Trophoblast cell (in vitro differentiated cells and primary cell): Measurements from ENCODE around the gene APOB. TPM values are rescaled to one million over a fixed set of nuclear protein-coding genes. Genes with fewer than 3 reads are reported as not detected.
A peak's percentile ranks its signal among the peaks of the same experiment; 100 is the strongest.

Experiments
- DNase-seq, 2 donors: peaks; one replicate each; pipeline ENCODE4 v3.0.0-alpha.2; 2016
- H2AFZ ChIP-seq: 2 replicates; pipeline ENCODE4 v1.6.1; 2013; ENCODE audit warnings: low read length, moderate library complexity, mild to moderate bottlenecking; ENCODE audit not compliant: insufficient read depth, poor library complexity
- H2AK5ac ChIP-seq: 2 replicates; pipeline ENCODE4 v1.6.1; 2013; ENCODE audit warnings: mild to moderate bottlenecking, low read length
- H2BK120ac ChIP-seq: 2 replicates; pipeline ENCODE4 v1.6.1; 2013; ENCODE audit warnings: low read length, mild to moderate bottlenecking, moderate library complexity; ENCODE audit not compliant: insufficient read depth, poor library complexity
- H2BK12ac ChIP-seq: 2 replicates; pipeline ENCODE4 v1.6.1; 2013; ENCODE audit warnings: mild to moderate bottlenecking, low read length, moderate library complexity
- H2BK5ac ChIP-seq: 2 replicates; pipeline ENCODE4 v1.6.1; 2013; ENCODE audit warnings: low read length, low read depth, moderate library complexity, mild to moderate bottlenecking; ENCODE audit not compliant: poor library complexity
- H3K14ac ChIP-seq: 2 replicates; pipeline ENCODE4 v1.6.1; 2013; ENCODE audit warnings: mild to moderate bottlenecking, low read length
- H3K18ac ChIP-seq: 2 replicates; pipeline ENCODE4 v1.6.1; 2013; ENCODE audit warnings: mild to moderate bottlenecking, low read length
- H3K23ac ChIP-seq: 2 replicates; pipeline ENCODE4 v1.6.1; 2013; ENCODE audit warnings: low read length
- H3K27ac ChIP-seq: 2 replicates; pipeline ENCODE4 v1.5.1; 2013; ENCODE audit warnings: low read depth, mild to moderate bottlenecking, inconsistent platforms, low read length, moderate library complexity
- H3K27me3 ChIP-seq: 2 replicates; pipeline ENCODE4 v1.6.1; 2013; ENCODE audit warnings: inconsistent platforms, mild to moderate bottlenecking, low read length, moderate library complexity; ENCODE audit not compliant: insufficient read depth
- H3K36me3 ChIP-seq, 2 experiments: 1 replicate in 1 of 2; 2 replicates in 1 of 2; pipeline ENCODE4 v1.6.1; 2013; ENCODE audit warnings: low read length in 2 of 2, mild to moderate bottlenecking in 2 of 2, moderate library complexity in 1 of 2; ENCODE audit not compliant: insufficient read depth in 2 of 2, control insufficient read depth in 1 of 2
- H3K4ac ChIP-seq: 2 replicates; pipeline ENCODE4 v1.6.1; 2013; ENCODE audit warnings: low read depth, mild to moderate bottlenecking, low read length, moderate library complexity
- H3K4me1 ChIP-seq, 2 experiments: 1 replicate in 1 of 2; 2 replicates in 1 of 2; pipeline ENCODE4 v1.6.1; 2013; ENCODE audit warnings: low read length in 2 of 2, mild to moderate bottlenecking in 2 of 2, moderate library complexity in 1 of 2; ENCODE audit not compliant: insufficient read depth in 2 of 2, control insufficient read depth in 1 of 2
- H3K4me2 ChIP-seq: 2 replicates; pipeline ENCODE4 v1.6.1; 2013; ENCODE audit warnings: inconsistent platforms, mild to moderate bottlenecking, low read length, moderate library complexity
- H3K4me3 ChIP-seq: 2 replicates; pipeline ENCODE4 v1.5.1; 2013; ENCODE audit warnings: mild to moderate bottlenecking, low read depth, low read length, inconsistent platforms
- H3K79me1 ChIP-seq: one replicate; pipeline ENCODE4 v1.6.1; 2013; ENCODE audit warnings: low read length
- H3K79me2 ChIP-seq: 2 replicates; pipeline ENCODE4 v1.6.1; 2013; ENCODE audit warnings: low read length, mild to moderate bottlenecking; ENCODE audit not compliant: control insufficient read depth, insufficient read depth, poor library complexity
- H3K9ac ChIP-seq: 2 replicates; pipeline ENCODE4 v1.6.1; 2013; ENCODE audit warnings: mild to moderate bottlenecking, low read length
- H3K9me3 ChIP-seq: 2 replicates; pipeline ENCODE4 v1.6.1; 2013; ENCODE audit warnings: low read depth, mild to moderate bottlenecking, control low read depth, inconsistent platforms, low read length; ENCODE audit not compliant: insufficient read depth
- H4K12ac ChIP-seq: 2 replicates; pipeline ENCODE4 v1.6.1; 2013; ENCODE audit warnings: low read depth, mild to moderate bottlenecking, low read length, moderate library complexity
- H4K8ac ChIP-seq: 2 replicates; pipeline ENCODE4 v1.6.1; 2013; ENCODE audit warnings: low read depth, mild to moderate bottlenecking, low read length, moderate library complexity
- H4K91ac ChIP-seq: one replicate; pipeline ENCODE4 v1.6.1; 2013; ENCODE audit warnings: low read depth, mild to moderate bottlenecking, low read length, moderate library complexity
- WGBS: extraction: QIAGEN DNeasy Blood & Tissue Kit; methylation state at CpG from one replicate; pipeline ENCODE4 v1.1.7; 2013; ENCODE audit warnings: missing lambda C conversion rate; ENCODE audit not compliant: insufficient read length, insufficient coverage; ENCODE audit errors: extremely low coverage; 5-methylcytosine and 5-hydroxymethylcytosine counted together
- polyA plus RNA-seq: library from polyadenylated mRNA; stranded (reverse); fragments of 200-250 nt; gene quantifications from 2 replicates; pipeline ENCODE4 v1.2.3, GENCODE V29; 2013

Gene APOB
- polyA plus RNA-seq: 0.01 and 0.03 TPM in 2 replicates

DNA sequence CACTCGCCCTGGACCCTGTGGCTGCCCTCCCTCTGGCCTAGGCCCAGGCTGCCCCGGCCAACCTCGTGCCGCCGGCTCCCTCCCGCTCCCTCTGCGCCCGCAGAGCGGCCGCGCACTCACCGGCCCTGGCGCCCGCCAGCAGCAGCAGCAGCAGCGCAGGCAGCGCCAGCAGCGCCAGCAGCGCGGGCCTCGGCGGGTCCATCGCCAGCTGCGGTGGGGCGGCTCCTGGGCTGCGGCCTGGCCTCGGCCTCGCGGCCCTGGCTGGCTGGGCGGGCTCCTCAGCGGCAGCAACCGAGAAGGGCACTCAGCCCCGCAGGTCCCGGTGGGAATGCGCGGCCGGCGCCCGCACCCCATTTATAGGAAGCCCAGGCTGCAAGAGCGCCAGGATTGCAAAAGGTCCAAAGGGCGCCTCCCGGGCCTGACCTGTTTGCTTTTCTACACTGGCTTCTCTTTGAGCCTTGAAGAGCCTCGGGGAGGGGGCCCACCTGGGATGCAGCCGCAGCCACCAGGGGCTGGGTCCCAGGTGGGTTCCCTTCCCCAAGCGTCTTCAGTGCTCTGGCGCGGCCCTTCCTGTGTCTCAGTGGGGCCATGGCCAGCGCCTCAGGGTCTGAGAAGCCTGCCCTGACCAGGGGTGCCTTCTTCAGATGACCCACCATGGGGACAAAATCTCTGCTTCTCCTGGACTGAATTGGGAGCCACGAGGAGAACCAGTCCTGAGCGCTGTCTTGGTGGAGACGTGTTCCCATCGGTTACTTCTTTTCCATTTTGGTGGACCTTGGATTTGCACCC lies at the start of gene APOB:
Gene APOB, minus strand, starts transcription at position 330 of the 789 bp plus-strand sequence. Its CDS starts 128 bp downstream, at position 202.
- no CpG with 5 or more reads among the region's 51 CpGs for WGBS
- Histone ChIP-seq H3K23ac (no peak within 1 kb of the TSS), H4K91ac (no peak within 1 kb of the TSS), H3K4me1 (peaks cover 6 to 7% of the 10 kb centered on the region in 2 experiments), H4K12ac (no peak within 1 kb of the TSS), H4K8ac (peak within 1 kb of the TSS; percentile 43), H3K36me3 (no peaks in the 10 kb centered on the region), H2AK5ac (no peak within 1 kb of the TSS), H3K79me1 (no peaks in the 10 kb centered on the region), H3K9me3 (no peaks in the 10 kb centered on the region), H3K18ac (no peak within 1 kb of the TSS), H2BK5ac (no peak within 1 kb of the TSS), H3K4ac (no peak within 1 kb of the TSS), H3K14ac (no peak within 1 kb of the TSS), H2AFZ (peak within 1 kb of the TSS; percentile 30), H3K27ac (no peak within 1 kb of the TSS), H2BK12ac (no peak within 1 kb of the TSS), H3K9ac (no peak within 1 kb of the TSS), H3K4me2 (peak within 1 kb of the TSS; percentile 53), H2BK120ac (no peak within 1 kb of the TSS), H3K79me2 (no peaks in the 10 kb centered on the region), H3K4me3 (peak within 1 kb of the TSS; percentile 39), H3K27me3 (peaks cover 7% of the 10 kb centered on the region)
- peak; percentile 31 to 57 for DNase-seq

DNA sequence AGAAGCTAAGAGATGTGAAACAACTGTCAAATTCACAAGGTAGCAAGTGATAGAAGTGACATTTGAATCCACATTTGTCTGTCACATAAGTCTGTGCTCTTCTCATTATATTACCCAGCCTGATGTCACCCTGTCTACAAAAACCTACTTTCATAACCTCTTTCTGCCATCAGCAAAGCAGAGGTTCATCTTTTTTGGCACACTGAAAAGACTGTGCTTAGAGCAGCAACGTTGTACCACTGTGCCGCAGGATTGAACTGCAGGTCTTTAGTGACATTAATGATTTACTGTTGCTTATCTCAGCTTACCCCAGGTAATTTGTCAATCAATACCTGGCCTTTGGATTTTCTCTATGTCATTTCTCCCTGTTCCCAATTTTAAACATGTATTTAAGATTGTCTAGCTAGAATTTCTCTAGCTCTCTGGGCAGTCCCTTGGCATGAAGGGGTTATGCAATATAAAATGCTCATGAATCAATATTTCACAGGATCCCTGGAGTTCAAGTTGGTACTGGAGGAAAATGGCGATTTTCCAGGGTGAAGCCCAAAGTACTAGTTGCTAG lies 48.5 kb upstream of the APOB start:
- H3K9me3 ChIP-seq: no peaks in the 10 kb centered on the region
- H3K27me3 ChIP-seq: no peaks in the 10 kb centered on the region
- no peak overlapping the region for H2AK5ac ChIP-seq
- no peak for DNase-seq
- H3K14ac ChIP-seq: no peak overlapping the region
- no peak overlapping the region for H3K23ac ChIP-seq
- no peak overlapping the region for H3K4me2 ChIP-seq
- H3K79me1 ChIP-seq: no peaks in the 10 kb centered on the region
- no peak overlapping the region for H4K91ac ChIP-seq
- no peak overlapping the region for H2BK12ac ChIP-seq
- no peaks in the 10 kb centered on the region for H3K4me1 ChIP-seq
- H2AFZ ChIP-seq: no peak overlapping the region
- H2BK5ac ChIP-seq: no peak overlapping the region
- no peak overlapping the region for H3K18ac ChIP-seq
- H3K4ac ChIP-seq: no peak overlapping the region
- H4K8ac ChIP-seq: no peak overlapping the region
- H4K12ac ChIP-seq: no peak overlapping the region
- H2BK120ac ChIP-seq: no peak overlapping the region
- H3K79me2 ChIP-seq: no peaks in the 10 kb centered on the region
- no CpG with 5 or more reads among the region's 3 CpGs for WGBS
- no peaks in the 10 kb centered on the region for H3K36me3 ChIP-seq
- H3K4me3 ChIP-seq: no peak overlapping the region
- no peak overlapping the region for H3K9ac ChIP-seq
- no peak overlapping the region for H3K27ac ChIP-seq

DNA sequence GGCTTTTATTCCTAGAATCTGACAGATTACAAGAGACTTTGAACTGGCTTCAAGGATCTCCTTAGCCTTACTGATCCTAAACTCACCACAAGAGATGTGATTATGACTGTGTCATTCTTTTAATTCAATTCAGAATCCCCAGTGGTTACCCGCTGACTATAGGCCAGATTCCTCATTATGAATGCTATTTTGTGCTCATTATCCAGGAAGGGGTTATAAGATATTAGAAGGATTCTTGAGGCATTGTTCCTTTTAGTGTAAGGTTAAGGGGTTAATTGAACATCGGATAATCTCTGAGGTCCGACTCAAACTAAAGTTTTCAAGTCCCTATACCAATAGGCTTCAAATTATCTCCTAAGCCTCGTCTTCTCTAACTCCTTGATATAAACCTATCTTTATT lies 40.5 kb upstream of the APOB start:
- Histone ChIP-seq H2AK5ac (no peak overlapping the region), H2BK12ac (no peak overlapping the region), H3K14ac (no peak overlapping the region), H3K4me2 (no peak overlapping the region), H4K12ac (no peak overlapping the region), H3K4me1 (no peaks in the 10 kb centered on the region), H4K91ac (no peak overlapping the region), H3K36me3 (no peaks in the 10 kb centered on the region), H3K27ac (no peak overlapping the region), H2BK120ac (no peak overlapping the region), H3K9ac (no peak overlapping the region), H3K79me2 (no peaks in the 10 kb centered on the region), H3K4ac (no peak overlapping the region), H3K9me3 (peaks cover 2% of the 10 kb centered on the region), H3K79me1 (no peaks in the 10 kb centered on the region), H3K18ac (no peak overlapping the region), H3K4me3 (no peak overlapping the region), H2BK5ac (no peak overlapping the region), H3K23ac (no peak overlapping the region), H4K8ac (no peak overlapping the region), H2AFZ (no peak overlapping the region), H3K27me3 (no peaks in the 10 kb centered on the region)
- no peak for DNase-seq
- WGBS: no CpG with 5 or more reads among the region's 4 CpGs

DNA sequence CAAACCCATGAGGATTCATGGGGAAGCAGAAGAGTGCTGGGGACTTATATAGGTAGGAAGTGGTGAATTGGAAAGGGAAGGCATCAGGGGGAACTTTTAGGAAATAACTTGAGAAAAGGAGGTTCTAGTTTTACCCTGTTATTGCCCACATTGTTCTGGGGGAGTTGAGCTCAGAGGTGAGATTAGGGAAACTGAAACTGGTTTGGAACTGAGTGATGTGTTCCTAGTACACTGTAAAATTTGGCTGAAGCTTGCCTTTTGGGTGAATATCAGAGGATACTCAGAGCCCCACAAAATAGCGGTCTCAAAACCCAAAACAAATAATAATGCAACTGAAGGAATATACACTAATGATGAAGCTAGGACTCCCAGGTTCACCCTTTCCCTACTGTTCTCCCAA lies 39.6 kb upstream of the APOB start:
- Histone ChIP-seq H3K4me1 (no peaks in the 10 kb centered on the region), H2BK5ac (no peak overlapping the region), H3K4ac (no peak overlapping the region), H2BK12ac (no peak overlapping the region), H3K23ac (no peak overlapping the region), H3K9me3 (peaks cover 2% of the 10 kb centered on the region), H3K36me3 (no peaks in the 10 kb centered on the region), H4K12ac (no peak overlapping the region), H2AK5ac (no peak overlapping the region), H3K79me2 (no peaks in the 10 kb centered on the region), H4K91ac (no peak overlapping the region), H3K27ac (no peak overlapping the region), H3K79me1 (no peaks in the 10 kb centered on the region), H2AFZ (no peak overlapping the region), H3K4me2 (no peak overlapping the region), H2BK120ac (no peak overlapping the region), H3K9ac (no peak overlapping the region), H3K18ac (no peak overlapping the region), H4K8ac (no peak overlapping the region), H3K4me3 (no peak overlapping the region), H3K14ac (no peak overlapping the region), H3K27me3 (no peaks in the 10 kb centered on the region)
- WGBS: no CpG with 5 or more reads among the region's 1 CpG
- DNase-seq: no peak
